Hepatocyte (in vitro differentiated cells): ENCODE results near the gene PRPSAP1.

Experiments used
- CTCF ChIP-seq: fragments of 200-600 bp; sonication (generic); IDR thresholded peaks from 2 replicates; pipeline ENCODE4 v1.5.1; 2016; ENCODE audit warnings: antibody characterized with exemption, mild to moderate bottlenecking; ENCODE audit not compliant: poor library complexity
- EZH2 ChIP-seq: fragments of 200-600 bp; sonication (generic); IDR thresholded peaks from 2 replicates; pipeline ENCODE4 v1.6.1; 2016; ENCODE audit warnings: antibody characterized with exemption, mild to moderate bottlenecking, borderline replicate concordance
- EZH2phosphoT487 ChIP-seq: fragments of 200-600 bp; sonication (generic); IDR thresholded peaks from one replicate; pipeline ENCODE4 v1.6.1; 2018; ENCODE audit warnings: antibody characterized with exemption, mild to moderate bottlenecking, low read depth, moderate library complexity; ENCODE audit not compliant: unreplicated experiment, severe bottlenecking

GRCh38 chr17:76399175-76400172 is 45.8 kb upstream of the PRPSAP1 start:
- no peak for TF ChIP-seq CTCF
- TF ChIP-seq EZH2: no peak
- TF ChIP-seq EZH2phosphoT487: no peak
